GM23248 (cell line): ENCODE measurements around the gene HTR3C. TPM values are rescaled to one million over a fixed set of nuclear protein-coding genes. Genes with fewer than 3 reads are reported as not detected.

Experiments used
- DNase-seq: peaks from one replicate; pipeline ENCODE4 v3.0.0-alpha.2; 2015
- H2AFZ ChIP-seq: fragments of 200-600 bp; sonication (generic); 2 replicates; pipeline ENCODE4 v1.6.1; 2016; ENCODE audit warnings: antibody characterized with exemption
- H3F3A ChIP-seq: fragments of 200-600 bp; sonication (generic); 2 replicates; pipeline ENCODE4 v1.6.1; 2016; ENCODE audit warnings: mild to moderate bottlenecking, antibody characterized with exemption, mixed run types; ENCODE audit not compliant: insufficient read depth
- H3K27ac ChIP-seq: fragments of 200-600 bp; sonication (generic); 2 replicates; pipeline ENCODE4 v1.5.1; 2016; ENCODE audit warnings: mild to moderate bottlenecking
- H3K27me3 ChIP-seq: fragments of 200-600 bp; sonication (generic); replicated peaks from 2 replicates; pipeline ENCODE4 v1.6.1; 2016; ENCODE audit warnings: mild to moderate bottlenecking; ENCODE audit not compliant: insufficient read depth
- H3K36me3 ChIP-seq: fragments of 200-600 bp; sonication (generic); 2 replicates; pipeline ENCODE4 v1.6.1; 2016; ENCODE audit warnings: low read depth, mild to moderate bottlenecking
- H3K4me1 ChIP-seq: fragments of 200-600 bp; sonication (generic); 2 replicates; pipeline ENCODE4 v1.6.1; 2016; ENCODE audit warnings: mild to moderate bottlenecking; ENCODE audit not compliant: insufficient read depth
- H3K4me2 ChIP-seq: fragments of 200-600 bp; sonication (generic); one replicate; pipeline ENCODE4 v1.6.1; 2016; ENCODE audit warnings: mild to moderate bottlenecking; ENCODE audit not compliant: unreplicated experiment
- H3K4me3 ChIP-seq: fragments of 200-600 bp; sonication (generic); 2 replicates; pipeline ENCODE4 v1.5.1; 2016; ENCODE audit warnings: mild to moderate bottlenecking
- H3K79me2 ChIP-seq: fragments of 200-600 bp; sonication (generic); 2 replicates; pipeline ENCODE4 v1.6.1; 2016; ENCODE audit warnings: mild to moderate bottlenecking; ENCODE audit not compliant: insufficient read depth
- H3K9ac ChIP-seq: fragments of 200-600 bp; sonication (generic); 2 replicates; pipeline ENCODE4 v1.6.1; 2016; ENCODE audit warnings: mild to moderate bottlenecking
- H3K9me2 ChIP-seq: fragments of 200-600 bp; sonication (generic); 2 replicates; pipeline ENCODE4 v1.6.1; 2016; ENCODE audit warnings: mixed run types, mild to moderate bottlenecking, moderate library complexity; ENCODE audit not compliant: insufficient read depth
- H3K9me3 ChIP-seq: fragments of 200-600 bp; sonication (generic); one replicate; pipeline ENCODE4 v1.6.1; 2017; ENCODE audit warnings: low read depth
- H4K20me1 ChIP-seq: fragments of 200-600 bp; sonication (generic); 2 replicates; pipeline ENCODE4 v1.6.0; 2016; ENCODE audit not compliant: insufficient read depth
- EZH2 ChIP-seq: fragments of 200-600 bp; sonication (generic); IDR thresholded peaks from 2 replicates; pipeline ENCODE4 v1.6.1; 2018; ENCODE audit warnings: antibody characterized with exemption, mild to moderate bottlenecking; ENCODE audit not compliant: insufficient read depth, poor library complexity, severe bottlenecking
- EZH2phosphoT487 ChIP-seq: fragments of 200-600 bp; sonication (generic); IDR thresholded peaks from 2 replicates; pipeline ENCODE4 v1.6.1; 2018; ENCODE audit warnings: antibody characterized with exemption, moderate library complexity, mild to moderate bottlenecking, low read depth; ENCODE audit not compliant: insufficient read depth
- WGBS, 2 experiments: methylation state at CpG; one replicate each; pipeline ENCODE4 v1.1.6; 2015 to 2017; ENCODE audit warnings: low lambda C conversion rate in 2 of 2, low coverage in 1 of 2; ENCODE audit errors: missing lambda C conversion rate in 2 of 2; 5-methylcytosine and 5-hydroxymethylcytosine counted together
- in situ Hi-C: fragments of 300-500 bp; cut with MboI; formaldehyde crosslinking; loops from 2 replicates; pipeline ENCODE4 v1.15.0; 2020
- polyA plus RNA-seq: library from polyadenylated mRNA; unstranded; fragments of >200 nt; fragmentation: Nextera tagmentation; extraction: Ambion mirVana; gene quantifications from 2 replicates; pipeline ENCODE4 v1.2.1, GENCODE V29; 2016
- small RNA-seq: library from RNA; depleted of rRNA; stranded (forward); fragments of <200 nt; gene quantifications from one replicate; pipeline ENCODE3, GENCODE V24; 2014; ENCODE audit warnings: low read depth, low replicate concordance
- total RNA-seq: library from RNA; depleted of rRNA; stranded (reverse); fragments of >200 nt; shearing (Covaris generic); gene quantifications from 2 replicates; pipeline ENCODE4 v1.2.3, GENCODE V29; 2014; rRNA removed

The HTR3C gene
- total and polyA plus RNA-seq, 2 experiments from 2014 or later: not detected

DNA sequence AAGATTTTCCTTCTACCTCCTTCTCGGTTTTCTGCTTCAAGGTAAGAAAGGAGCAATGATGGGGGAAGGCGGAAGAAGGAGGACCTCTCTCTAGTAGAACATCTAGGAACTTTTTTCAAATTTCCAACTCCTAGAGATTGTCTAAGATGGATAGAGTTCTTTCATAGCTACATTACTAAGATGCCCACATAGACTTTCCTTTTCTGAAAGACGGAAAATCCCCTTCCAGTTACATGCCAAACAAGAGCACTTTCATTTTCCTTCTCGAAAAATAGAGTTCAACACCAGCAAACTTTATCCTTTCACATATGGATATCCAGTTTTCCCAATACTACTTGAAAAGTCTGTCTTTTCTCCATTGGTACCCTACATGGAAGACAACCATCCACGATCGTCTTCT lies 44.7 kb downstream of the HTR3C start:
- Histone ChIP-seq H3K9me2 (no peaks in the 10 kb centered on the region), H3K36me3 (no peaks in the 10 kb centered on the region), H3K4me2 (no peak overlapping the region), H3K4me3 (no peak overlapping the region), H2AFZ (no peak overlapping the region), H3K79me2 (no peaks in the 10 kb centered on the region), H3K27ac (no peak overlapping the region), H3K27me3 (peaks cover 12% of the 10 kb centered on the region), H3K9ac (no peak overlapping the region), H3F3A (no peaks in the 10 kb centered on the region), H3K4me1 (no peaks in the 10 kb centered on the region), H3K9me3 (peaks cover 5% of the 10 kb centered on the region), H4K20me1 (no peaks in the 10 kb centered on the region)
- DNase-seq: no peak
- TF ChIP-seq EZH2 (no peak), EZH2phosphoT487 (no peak)
- 57 to 67% methylated on average over 6 of the region's 6 CpGs for WGBS, 2 experiments
- in situ Hi-C loops: no loop called here

DNA sequence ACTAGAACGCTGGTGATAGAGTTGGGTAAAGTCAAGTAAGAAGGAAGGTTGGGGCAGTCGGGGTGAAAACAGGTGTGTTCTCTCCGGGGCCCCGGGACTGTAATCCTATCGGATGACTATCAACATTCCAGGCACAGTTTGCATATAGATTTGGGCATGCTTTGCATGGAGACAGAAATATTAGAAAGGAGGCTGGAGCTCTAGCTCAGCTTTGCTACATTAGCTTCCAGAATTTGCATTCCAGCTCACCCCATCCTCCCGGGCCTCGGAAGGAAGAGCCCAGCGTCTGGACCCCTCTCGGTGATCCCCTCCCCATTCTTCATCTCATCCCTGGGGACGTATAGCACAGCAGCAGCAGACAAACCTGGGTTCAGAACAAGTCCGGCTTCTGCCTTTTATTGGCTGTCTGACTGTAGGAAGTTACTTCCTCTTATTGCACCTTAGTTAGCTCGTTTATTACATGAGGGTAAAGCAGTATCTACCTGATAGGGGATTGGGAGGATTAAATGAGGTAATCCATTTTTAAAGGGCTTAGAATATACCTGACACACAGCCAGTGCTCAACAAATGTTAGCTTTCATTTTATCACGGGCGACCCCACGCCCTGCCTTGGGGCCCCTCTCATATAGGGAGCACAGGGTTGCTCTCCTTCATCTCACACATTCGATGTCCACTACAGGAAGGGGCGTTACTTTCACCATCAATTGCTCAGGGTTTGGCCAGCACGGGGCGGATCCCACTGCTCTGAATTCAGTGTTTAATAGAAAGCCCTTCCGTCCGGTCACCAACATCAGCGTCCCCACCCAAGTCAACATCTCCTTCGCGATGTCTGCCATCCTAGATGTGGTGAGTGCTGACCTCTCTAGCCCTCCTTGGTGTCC lies 47.2 kb downstream of the HTR3C start:
- Histone ChIP-seq H3K4me2 (no peak overlapping the region), H3K9me3 (no peaks in the 10 kb centered on the region), H3K4me3 (no peak overlapping the region), H3K79me2 (no peaks in the 10 kb centered on the region), H3K27me3 (peaks cover 12% of the 10 kb centered on the region), H3F3A (no peaks in the 10 kb centered on the region), H3K27ac (no peak overlapping the region), H3K9me2 (no peaks in the 10 kb centered on the region), H3K4me1 (no peaks in the 10 kb centered on the region), H3K36me3 (no peaks in the 10 kb centered on the region), H3K9ac (no peak overlapping the region), H2AFZ (no peak overlapping the region), H4K20me1 (no peaks in the 10 kb centered on the region)
- in situ Hi-C loops: no loop called here
- TF ChIP-seq EZH2phosphoT487 (no peak), EZH2 (no peak)
- DNase-seq: no peak
- 60 to 63% methylated on average over 24 of the region's 24 CpGs for WGBS, 2 experiments

Small RNAs within 50 kb of the gene (small RNA-seq; reads per million reads assigned to genes)
- not detected for gene RF00019

Other genes with a start within 250 kb of the HTR3C start
- 2.5 and 5.5 TPM in 2 replicates for gene MAP6D1, start 227.5 kb upstream of the HTR3C start, total RNA-seq
- 2.8 and 3.2 TPM in 2 replicates for gene MAP6D1, start 227.5 kb upstream of the HTR3C start, polyA plus RNA-seq
- gene PARL, start 168.2 kb upstream of the HTR3C start, total RNA-seq: 35.9 and 36.9 TPM in 2 replicates
- 61.7 and 65.0 TPM in 2 replicates for gene PARL, start 168.2 kb upstream of the HTR3C start, polyA plus RNA-seq
- 14.0 and 14.7 TPM in 2 replicates for gene ABCC5, start 35.2 kb upstream of the HTR3C start, total RNA-seq
- gene ABCC5, start 35.2 kb upstream of the HTR3C start, polyA plus RNA-seq: 16.1 and 17.1 TPM in 2 replicates
- gene HTR3D, start 21.3 kb upstream of the HTR3C start, total RNA-seq: not detected in 2 replicates
- gene HTR3D, start 21.3 kb upstream of the HTR3C start, polyA plus RNA-seq: not detected in 2 replicates
- gene HTR3E, start 44.0 kb downstream of the HTR3C start, total RNA-seq: not detected in 2 replicates
- gene HTR3E, start 44.0 kb downstream of the HTR3C start, polyA plus RNA-seq: not detected in 2 replicates
- 27.8 and 55.5 TPM in 2 replicates for gene EIF2B5, start 82.3 kb downstream of the HTR3C start, total RNA-seq
- 28.3 and 31.2 TPM in 2 replicates for gene EIF2B5, start 82.3 kb downstream of the HTR3C start, polyA plus RNA-seq
- 66.9 and 76.4 TPM in 2 replicates for gene DVL3, start 102.3 kb downstream of the HTR3C start, total RNA-seq
- 31.1 and 42.7 TPM in 2 replicates for gene DVL3, start 102.3 kb downstream of the HTR3C start, polyA plus RNA-seq
- gene AP2M1, start 121.8 kb downstream of the HTR3C start, total RNA-seq: 889 and 951 TPM in 2 replicates
- gene AP2M1, start 121.8 kb downstream of the HTR3C start, polyA plus RNA-seq: 1,073 and 1,100 TPM in 2 replicates
- 47.8 and 56.5 TPM in 2 replicates for gene ABCF3, start 133.2 kb downstream of the HTR3C start, total RNA-seq
- gene ABCF3, start 133.2 kb downstream of the HTR3C start, polyA plus RNA-seq: 58.6 and 59.1 TPM in 2 replicates
- not detected in 2 replicates for gene VWA5B2, start 176.5 kb downstream of the HTR3C start, total RNA-seq
- gene VWA5B2, start 176.5 kb downstream of the HTR3C start, polyA plus RNA-seq: not detected in 2 replicates
- 52.7 and 66.1 TPM in 2 replicates for gene ALG3, start 195.9 kb downstream of the HTR3C start, total RNA-seq
- 94.2 and 94.7 TPM in 2 replicates for gene ALG3, start 195.9 kb downstream of the HTR3C start, polyA plus RNA-seq
- gene EEF1AKMT4, start 196.6 kb downstream of the HTR3C start, total RNA-seq: 4.0 and 7.2 TPM in 2 replicates
- gene EEF1AKMT4, start 196.6 kb downstream of the HTR3C start, polyA plus RNA-seq: 5.3 and 6.1 TPM in 2 replicates
- 0.11 TPM in 1 of 2 replicates, not detected in the other for gene CAMK2N2, start 208.5 kb downstream of the HTR3C start, total RNA-seq
- 0.14 TPM in 1 of 2 replicates, not detected in the other for gene CAMK2N2, start 208.5 kb downstream of the HTR3C start, polyA plus RNA-seq
- gene ECE2, start 223.0 kb downstream of the HTR3C start, total RNA-seq: not detected in 2 replicates
- gene ECE2, start 223.0 kb downstream of the HTR3C start, polyA plus RNA-seq: not detected in 2 replicates
- 596 and 602 TPM in 2 replicates for gene PSMD2, start 246.2 kb downstream of the HTR3C start, total RNA-seq
- 513 and 518 TPM in 2 replicates for gene PSMD2, start 246.2 kb downstream of the HTR3C start, polyA plus RNA-seq